Adipocyte (in vitro differentiated cells): ENCODE measurements around the gene HMG20B.

Source experiments
- DNase-seq: peaks from one replicate; pipeline ENCODE4 v3.0.0-alpha.2; 2015; ENCODE audit warnings: low read depth
- H3K27me3 ChIP-seq: replicated peaks from 2 replicates; pipeline ENCODE4 v1.7.0; 2013; ENCODE audit warnings: mild to moderate bottlenecking, low read length, moderate library complexity; ENCODE audit not compliant: control insufficient read depth, insufficient read depth
- H3K36me3 ChIP-seq: 2 replicates; pipeline ENCODE4 v1.7.0; 2013; ENCODE audit warnings: low read length, mild to moderate bottlenecking, moderate library complexity; ENCODE audit not compliant: control insufficient read depth, insufficient read depth, severe bottlenecking
- H3K4me1 ChIP-seq: 2 replicates; pipeline ENCODE4 v1.7.0; 2013; ENCODE audit warnings: mild to moderate bottlenecking, low read length, moderate library complexity; ENCODE audit not compliant: control insufficient read depth, insufficient read depth
- H3K4me3 ChIP-seq: 2 replicates; pipeline ENCODE4 v1.7.0; 2013; ENCODE audit warnings: mild to moderate bottlenecking, low read length, moderate library complexity
- H3K9ac ChIP-seq: 2 replicates; pipeline ENCODE4 v1.7.0; 2013; ENCODE audit warnings: mild to moderate bottlenecking, low read length, moderate library complexity
- H3K9me3 ChIP-seq: 2 replicates; pipeline ENCODE4 v1.7.0; 2013; ENCODE audit warnings: mild to moderate bottlenecking, low read length, moderate library complexity; ENCODE audit not compliant: control insufficient read depth

HMG20B gene

DNA sequence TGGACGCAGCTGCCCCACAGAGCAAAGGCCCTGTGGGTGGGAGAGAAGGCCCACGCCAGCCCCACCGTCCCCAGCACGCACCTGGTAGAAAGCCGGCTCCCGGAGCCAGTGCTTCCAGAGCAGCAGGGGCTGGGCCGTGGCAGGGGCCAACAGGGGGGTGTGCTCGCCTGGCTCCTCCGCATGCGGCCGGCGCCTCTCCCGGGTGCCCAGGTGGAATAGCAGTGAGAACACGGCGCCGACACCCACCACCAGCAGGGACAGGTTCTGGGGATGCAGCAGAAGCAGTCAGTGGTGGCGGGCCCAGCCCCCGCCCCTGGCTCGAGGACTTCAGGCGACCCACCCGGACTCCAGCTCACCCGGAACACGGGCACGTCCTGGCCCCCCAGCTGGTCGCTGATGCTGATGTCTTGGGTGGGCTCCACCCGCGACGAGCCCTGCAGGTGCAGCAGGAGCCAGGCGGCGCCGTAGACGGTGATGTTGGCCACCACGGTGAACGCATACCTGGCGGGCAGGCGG, 24.9 kb upstream of the HMG20B start:
- no peak for DNase-seq
- no peaks in the 10 kb centered on the region for H3K9me3 ChIP-seq
- peaks cover 37% of the 10 kb centered on the region for H3K36me3 ChIP-seq
- no peak overlapping the region for H3K9ac ChIP-seq
- H3K27me3 ChIP-seq, result no peaks in the 10 kb centered on the region
- no peak overlapping the region for H3K4me3 ChIP-seq
- H3K4me1 ChIP-seq, result peaks cover 4% of the 10 kb centered on the region

DNA sequence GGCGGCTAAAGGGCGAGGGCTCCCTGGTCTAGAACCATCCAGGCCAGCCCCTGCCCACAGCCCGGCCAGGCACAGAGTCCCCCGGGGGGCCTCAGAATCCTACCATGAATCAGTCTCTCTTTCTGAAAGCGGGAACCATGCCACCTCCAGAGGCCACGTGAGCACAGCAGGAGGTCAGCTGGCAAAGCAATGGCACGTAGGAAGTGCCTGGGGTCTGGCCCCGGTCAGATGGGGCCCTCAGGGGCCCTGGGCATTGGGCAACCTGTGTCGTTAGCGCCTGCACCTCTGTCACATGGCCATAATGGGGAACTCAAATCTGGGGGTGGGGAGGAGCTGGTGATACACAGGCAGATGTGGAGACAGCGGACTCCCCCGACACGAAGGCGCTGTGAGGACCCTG, 24.1 kb upstream of the HMG20B start:
- no peak for DNase-seq
- Histone ChIP-seq H3K4me3 (no peak overlapping the region), H3K27me3 (no peaks in the 10 kb centered on the region), H3K4me1 (peaks cover 8% of the 10 kb centered on the region), H3K36me3 (peaks cover 37% of the 10 kb centered on the region), H3K9me3 (no peaks in the 10 kb centered on the region), H3K9ac (no peak overlapping the region)

DNA sequence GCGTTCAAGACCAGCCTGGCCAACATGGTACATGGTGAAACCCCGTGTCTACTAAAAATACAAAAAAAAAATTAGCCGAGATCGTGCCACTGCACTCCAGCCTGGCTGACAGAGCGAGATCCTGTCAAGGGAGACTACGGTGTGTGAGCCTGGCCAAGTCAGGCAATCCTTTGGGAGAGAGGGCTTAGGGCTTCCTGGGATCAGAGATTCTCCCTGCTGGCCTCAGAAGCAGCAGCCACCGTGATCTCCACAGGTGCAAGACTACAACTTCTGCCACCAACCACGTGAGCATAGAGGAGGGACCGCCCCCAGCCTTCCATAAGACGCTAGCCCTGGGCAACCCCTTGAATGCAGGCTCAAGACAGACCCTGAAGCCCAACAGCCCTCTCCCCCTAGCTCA, 22.9 kb upstream of the HMG20B start:
- peaks cover 8% of the 10 kb centered on the region for H3K4me1 ChIP-seq
- H3K9ac ChIP-seq, result no peak overlapping the region
- DNase-seq, result no peak
- no peak overlapping the region for H3K4me3 ChIP-seq
- H3K36me3 ChIP-seq, result peaks cover 34% of the 10 kb centered on the region
- no peaks in the 10 kb centered on the region for H3K27me3 ChIP-seq
- no peaks in the 10 kb centered on the region for H3K9me3 ChIP-seq

DNA sequence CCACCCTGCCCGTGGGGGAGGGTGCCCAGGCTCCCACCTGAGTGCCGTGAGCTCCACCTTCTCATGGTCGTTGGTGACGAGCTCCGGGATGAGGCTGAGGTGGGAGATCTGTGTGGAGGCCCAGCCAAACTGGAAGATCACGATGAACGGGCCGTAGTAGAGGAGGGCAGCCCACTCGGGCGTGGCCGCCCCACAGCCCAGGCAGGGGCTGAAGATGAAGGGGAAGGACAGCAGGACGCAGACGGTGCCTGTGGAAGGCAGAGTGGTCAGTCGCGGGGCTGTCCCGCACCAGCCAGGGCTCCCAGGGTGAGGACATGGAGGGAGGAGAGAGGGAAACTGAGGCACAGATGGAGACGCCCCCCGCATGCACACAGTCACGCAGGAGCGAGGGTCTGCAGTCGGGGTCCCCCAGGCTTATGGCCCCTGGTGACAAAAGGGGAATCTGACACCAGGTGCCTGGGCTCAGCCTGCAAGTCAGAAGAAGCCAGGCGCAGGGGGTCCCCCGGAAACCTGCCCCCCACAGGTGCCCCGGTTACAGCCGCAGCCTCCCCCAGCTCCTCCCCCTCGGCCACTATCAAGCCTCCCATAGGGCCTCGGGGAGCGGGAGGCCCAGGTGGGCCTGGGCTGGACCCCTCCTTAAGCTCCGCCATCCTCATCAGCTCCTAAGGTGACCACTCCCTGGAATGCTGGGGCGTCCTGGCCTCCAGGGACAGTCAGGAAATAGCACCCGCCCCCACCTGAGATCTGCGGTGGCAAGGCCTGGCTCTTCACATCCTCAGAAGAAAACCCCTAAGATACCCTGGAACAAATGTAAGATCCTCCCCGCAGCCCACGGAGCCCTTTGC, 21.6 kb upstream of the HMG20B start:
- Histone ChIP-seq H3K36me3 (peaks cover 25% of the 10 kb centered on the region), H3K4me1 (peaks cover 18% of the 10 kb centered on the region), H3K4me3 (no peak overlapping the region), H3K27me3 (no peaks in the 10 kb centered on the region), H3K9ac (no peak overlapping the region), H3K9me3 (no peaks in the 10 kb centered on the region)
- no peak for DNase-seq

DNA sequence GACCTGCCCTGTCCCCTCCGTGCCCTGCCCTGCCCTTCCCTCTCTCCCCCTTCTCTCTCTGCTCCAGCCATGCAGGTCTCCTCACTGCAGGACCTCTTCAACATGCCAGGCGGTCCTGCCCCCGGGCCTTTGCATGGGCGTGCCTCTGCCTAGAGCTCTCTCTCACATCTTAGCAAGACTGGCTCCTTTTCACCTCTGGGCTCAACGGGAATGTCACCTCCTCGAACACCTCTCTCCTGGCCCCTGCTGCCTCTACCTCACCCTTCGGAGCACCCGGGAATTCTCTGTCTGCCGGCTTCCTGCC, 21.0 kb upstream of the HMG20B start:
- H3K4me1 ChIP-seq, result peaks cover 22% of the 10 kb centered on the region
- no peak overlapping the region for H3K4me3 ChIP-seq
- no peak overlapping the region for H3K9ac ChIP-seq
- no peaks in the 10 kb centered on the region for H3K9me3 ChIP-seq
- no peaks in the 10 kb centered on the region for H3K27me3 ChIP-seq
- no peak for DNase-seq
- H3K36me3 ChIP-seq, result peaks cover 21% of the 10 kb centered on the region

DNA sequence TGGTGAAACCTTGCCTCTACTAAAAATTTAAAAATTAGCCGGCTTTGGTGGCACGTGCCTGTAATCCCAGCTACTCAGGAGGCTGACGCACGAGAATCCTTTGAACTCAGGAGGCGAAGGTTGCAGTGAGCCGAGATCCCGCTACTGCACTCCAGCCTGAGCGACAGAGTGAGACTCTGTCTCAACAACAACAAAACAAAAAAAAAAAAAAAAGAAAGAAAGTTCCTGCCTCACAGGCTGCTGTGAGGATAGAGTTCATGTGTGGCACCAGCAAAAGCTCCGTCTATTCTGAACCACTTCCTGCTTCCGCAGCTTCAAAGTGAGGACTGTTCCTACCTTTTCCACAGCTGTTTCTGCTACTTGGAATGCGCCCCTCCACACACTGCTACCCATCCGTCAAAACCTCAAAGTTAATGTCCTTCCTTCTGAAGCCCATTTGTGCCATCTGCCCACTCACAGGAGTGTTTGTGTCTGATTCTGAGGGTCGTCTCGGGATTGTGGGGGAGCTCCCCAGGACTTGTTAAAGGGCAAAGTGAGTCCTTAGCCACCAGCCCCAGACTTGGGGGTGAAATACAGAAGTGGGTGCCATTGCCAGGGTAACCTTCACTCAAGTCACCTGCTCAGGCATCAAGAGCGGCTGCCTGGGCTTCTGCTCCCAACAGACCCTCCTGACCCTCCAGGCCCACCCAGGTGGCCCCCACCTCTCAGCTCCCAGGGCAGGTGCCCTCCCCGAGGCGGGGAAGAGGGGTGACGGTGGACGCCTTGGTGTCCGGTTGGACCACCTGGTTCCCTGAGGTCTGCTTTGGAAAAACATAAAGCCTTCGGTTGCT, 18.3 kb upstream of the HMG20B start:
- Histone ChIP-seq H3K36me3 (peaks cover 7% of the 10 kb centered on the region), H3K4me1 (peaks cover 27% of the 10 kb centered on the region), H3K9me3 (no peaks in the 10 kb centered on the region), H3K4me3 (no peak overlapping the region), H3K9ac (no peak overlapping the region), H3K27me3 (no peaks in the 10 kb centered on the region)
- no peak for DNase-seq

DNA sequence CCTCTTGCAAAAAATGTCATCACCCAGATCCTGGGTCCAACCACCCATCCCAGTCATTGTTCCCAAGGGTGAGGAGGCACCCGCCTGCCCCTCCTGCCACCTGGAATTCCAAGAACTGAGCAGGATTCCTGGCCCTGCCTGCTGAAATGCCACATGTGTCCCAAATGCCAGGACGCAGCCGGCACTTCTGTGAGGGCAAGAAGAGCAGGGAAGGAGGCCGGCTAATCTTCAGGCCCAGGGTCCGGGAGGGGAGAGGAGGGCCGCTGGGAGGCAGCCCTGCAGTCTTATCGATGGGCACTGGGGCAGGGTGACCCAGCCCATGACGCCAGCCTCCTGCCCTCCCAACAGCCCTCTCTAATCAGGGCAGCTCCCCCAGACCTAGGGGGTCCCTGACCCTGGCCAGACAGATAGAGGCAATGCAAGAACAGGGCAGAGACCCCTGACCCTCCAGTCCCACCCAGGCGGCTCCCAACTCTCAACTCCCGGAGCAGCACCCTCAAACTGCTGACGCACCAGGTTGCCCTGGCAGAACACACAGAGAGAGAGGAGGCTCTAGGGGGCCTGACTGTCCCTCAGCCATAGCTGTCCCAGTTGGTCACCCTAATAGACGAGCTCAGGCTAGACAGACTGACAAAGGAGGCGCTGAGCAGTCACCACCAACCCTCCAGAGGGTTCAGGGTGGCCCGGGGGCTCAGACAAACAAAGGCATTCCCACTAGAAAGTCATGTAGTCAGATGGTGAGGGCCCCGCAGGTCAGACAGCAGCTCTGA, 16.9 kb upstream of the HMG20B start:
- Histone ChIP-seq H3K36me3 (peaks cover 4% of the 10 kb centered on the region), H3K9ac (peak overlapping the region; percentile 89), H3K4me3 (peak overlapping the region; percentile 92), H3K27me3 (no peaks in the 10 kb centered on the region), H3K9me3 (no peaks in the 10 kb centered on the region), H3K4me1 (peaks cover 27% of the 10 kb centered on the region)
- DNase-seq, result peak; percentile 14

DNA sequence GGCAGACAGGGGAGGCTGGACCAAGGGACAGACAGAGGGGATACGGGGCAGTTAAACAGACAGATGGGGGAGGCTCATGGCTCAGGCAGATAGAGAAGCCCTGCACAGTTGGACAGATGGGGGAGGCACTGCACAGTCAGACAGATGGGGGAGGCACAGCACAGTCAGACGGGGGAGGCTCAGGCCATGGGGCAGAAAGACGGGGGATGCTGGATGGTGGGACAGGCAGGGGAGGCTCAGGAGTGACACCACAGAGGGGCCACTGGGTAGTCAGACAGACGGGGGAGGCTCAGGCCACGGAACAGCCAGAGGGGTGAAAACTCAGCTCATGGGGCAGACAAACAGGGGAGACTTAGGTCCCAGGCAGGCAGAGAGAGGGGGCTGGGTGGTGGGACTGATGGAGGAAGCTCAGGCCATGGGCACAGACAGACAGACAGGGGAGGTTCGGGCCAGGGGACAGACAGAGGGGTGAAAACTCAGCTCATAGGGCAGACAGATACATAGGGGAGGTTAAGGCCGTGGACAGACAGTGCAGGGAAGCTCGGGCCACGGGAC, 16.2 kb upstream of the HMG20B start:
- Histone ChIP-seq H3K9me3 (no peaks in the 10 kb centered on the region), H3K4me1 (peaks cover 27% of the 10 kb centered on the region), H3K9ac (peak overlapping the region; percentile 89), H3K4me3 (peak overlapping the region; percentile 92), H3K36me3 (no peaks in the 10 kb centered on the region), H3K27me3 (no peaks in the 10 kb centered on the region)
- no peak for DNase-seq

DNA sequence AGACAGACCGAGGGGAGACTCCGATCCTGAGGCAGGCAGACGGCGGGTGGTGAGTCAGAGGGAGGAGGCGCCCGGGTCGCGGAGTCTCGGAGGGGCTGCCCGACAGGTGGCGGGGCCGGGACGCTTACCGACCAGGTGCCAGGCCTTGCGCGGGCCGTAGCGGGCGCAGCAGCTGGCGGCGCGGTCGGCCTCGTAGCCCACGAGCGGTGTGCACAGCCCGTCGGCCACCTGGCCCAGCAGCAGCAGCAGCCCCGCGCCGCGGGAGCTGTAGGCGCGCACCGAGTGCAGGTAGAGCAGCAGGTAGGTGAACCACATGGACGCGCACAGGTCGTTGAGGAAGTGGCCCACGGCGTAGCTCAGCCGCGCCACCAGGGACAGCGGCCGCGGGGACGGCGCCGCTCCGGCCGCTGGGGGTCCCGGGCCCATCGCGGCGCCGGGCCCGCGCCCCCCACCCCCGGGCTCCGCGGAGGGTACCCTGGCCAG, 15.7 kb upstream of the HMG20B start:
- H3K4me1 ChIP-seq, result peaks cover 27% of the 10 kb centered on the region
- H3K36me3 ChIP-seq, result no peaks in the 10 kb centered on the region
- H3K9me3 ChIP-seq, result no peaks in the 10 kb centered on the region
- H3K27me3 ChIP-seq, result no peaks in the 10 kb centered on the region
- H3K9ac ChIP-seq, result peak overlapping the region; percentile 89
- DNase-seq, result peak; percentile 75
- H3K4me3 ChIP-seq, result peak overlapping the region; percentile 92

DNA sequence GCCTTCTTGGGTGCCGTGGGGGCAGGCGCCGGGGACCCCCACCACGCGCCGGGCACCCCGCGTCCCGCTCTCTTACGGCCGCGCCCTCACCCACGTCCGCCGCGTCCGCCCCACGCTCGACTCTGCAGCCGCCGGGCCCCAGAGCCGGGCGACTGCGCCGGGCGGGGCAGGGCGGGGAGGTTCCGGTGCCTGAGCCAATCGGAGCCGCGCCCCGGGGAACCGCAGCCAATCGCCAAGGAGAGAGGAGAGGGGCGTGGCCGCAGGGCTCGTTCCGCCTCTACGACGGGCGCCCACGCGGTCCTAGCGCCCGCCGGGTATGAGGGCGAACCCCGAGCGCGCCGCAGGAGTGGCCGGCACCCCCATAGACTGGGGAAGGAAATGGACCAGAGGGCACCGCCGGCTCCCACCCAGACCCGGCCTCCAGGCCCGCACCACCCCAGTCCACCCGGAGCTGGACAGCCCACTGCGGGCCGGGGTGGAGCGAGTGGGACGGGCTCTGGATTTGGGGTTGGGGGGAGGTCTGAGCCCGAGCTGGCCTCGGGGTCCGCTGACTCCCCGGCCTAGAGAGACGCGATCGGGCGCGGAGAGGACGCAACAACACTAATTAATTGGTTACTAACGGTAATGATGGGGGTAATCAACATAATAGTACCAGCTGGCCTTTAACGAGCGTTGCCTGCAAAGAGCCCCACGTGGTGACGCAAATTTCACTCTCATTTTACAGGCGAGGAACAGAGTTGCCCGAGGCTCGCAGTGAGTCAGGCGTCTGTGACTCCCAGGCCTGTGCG, 15.1 kb upstream of the HMG20B start, which contains the start of gene MFSD12:
MFSD12 (minus strand) TSS at position 126 of the 788 bp plus-strand sequence. CDS start 183 bp downstream, outside the sequence.
- H3K36me3 ChIP-seq, result no peaks in the 10 kb centered on the region
- DNase-seq, result peak; percentile 99
- no peaks in the 10 kb centered on the region for H3K9me3 ChIP-seq
- H3K27me3 ChIP-seq, result no peaks in the 10 kb centered on the region
- H3K4me3 ChIP-seq, result peak within 1 kb of the TSS; percentile 92
- H3K4me1 ChIP-seq, result peaks cover 24% of the 10 kb centered on the region
- peak within 1 kb of the TSS; percentile 89 for H3K9ac ChIP-seq
